Amygdala (tissue), 56 donors: ENCODE results near the gene APLP2.
A peak's percentile ranks its signal among the peaks of the same experiment; 100 is the strongest.

Source experiments
- DNase-seq, 56 donors: peaks; one replicate each; lab custom pipeline; 2025; lab: John Stamatoyannopoulos, UW

Gene APLP2

DNA sequence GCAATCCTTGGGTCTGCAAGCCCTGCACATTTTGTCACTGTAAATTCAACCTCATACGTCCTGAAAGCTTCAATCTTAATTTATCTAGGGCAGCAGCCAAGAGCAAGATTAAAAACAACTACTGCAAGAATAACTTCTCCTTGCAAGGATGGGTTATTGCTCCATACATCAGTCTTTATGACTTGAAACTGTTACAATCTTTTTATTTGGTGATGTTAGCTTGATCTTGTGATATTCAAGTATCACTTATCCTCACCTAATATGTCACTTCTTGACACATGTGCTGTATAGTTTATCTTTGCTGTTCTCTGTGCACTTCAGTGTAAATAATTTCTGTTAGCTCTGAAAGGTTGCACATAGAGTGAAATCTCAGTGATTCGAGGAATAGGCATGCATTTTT, 14.7 kb upstream of the APLP2 start:
- no peak for DNase-seq

DNA sequence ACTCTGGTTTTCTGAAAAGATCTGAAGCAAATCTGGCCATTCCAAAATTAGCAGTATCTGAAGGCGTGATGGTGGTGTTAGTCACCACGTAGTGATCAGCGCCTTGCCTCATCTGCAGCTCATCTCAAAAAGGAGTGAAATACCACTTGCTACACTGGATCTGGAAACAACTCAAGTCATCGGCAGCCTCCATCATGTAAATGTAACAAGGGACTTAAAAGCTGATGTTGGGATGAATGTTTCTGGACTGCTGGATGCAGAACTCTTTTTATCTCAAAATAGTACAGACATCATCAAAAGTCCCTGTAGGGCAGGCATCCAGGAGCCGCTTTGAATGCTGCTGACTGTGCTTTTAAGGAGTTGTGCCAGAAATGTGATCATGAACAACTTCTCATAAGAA, 14.1 kb upstream of the APLP2 start:
- DNase-seq, result peak in 11 of 56 donors; percentile 10 to 67 (median 26)

DNA sequence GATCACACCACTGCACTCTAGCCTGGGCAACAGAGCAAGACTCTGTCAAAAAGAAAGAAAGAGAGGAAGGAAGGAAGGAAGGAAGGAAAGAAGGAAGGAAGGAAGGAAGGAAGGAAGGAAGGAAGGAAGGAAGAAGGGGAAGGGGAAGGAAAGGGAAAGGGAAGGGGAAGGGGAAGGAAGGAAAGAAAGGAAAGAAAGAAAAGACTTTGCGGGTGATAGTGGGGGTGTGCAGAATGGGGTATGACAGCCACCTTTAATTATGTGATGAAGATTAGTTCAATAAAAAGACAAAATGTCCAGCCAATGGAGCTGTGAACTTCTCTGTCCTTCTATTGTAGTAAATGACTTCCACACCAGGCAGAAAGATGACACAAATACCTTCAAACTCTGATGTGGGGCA, 8.7 kb upstream of the APLP2 start:
- DNase-seq, result no peak

GRCh38 chr11:130062026-130062425, 7.7 kb upstream of the APLP2 start:
- DNase-seq, result no peak

DNA sequence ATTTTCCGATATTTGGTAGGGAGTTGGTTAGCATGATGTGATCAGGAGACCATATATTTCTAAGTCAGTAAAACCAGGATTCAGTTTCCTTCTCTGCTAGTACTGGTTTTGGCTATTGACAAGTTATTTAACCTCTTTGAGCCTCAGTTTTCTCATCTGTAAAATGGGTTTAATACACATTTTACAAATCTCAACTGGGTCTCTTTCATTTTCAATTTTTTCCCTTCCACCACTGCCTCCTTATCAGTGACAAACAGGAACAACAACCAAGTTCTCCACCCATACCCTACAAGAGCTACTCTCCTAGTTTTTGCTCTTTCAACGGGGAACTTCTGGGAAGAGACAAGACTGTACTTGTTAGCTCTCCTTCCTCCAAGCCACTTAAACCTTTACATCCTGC, 6.2 kb upstream of the APLP2 start:
- no peak for DNase-seq

DNA sequence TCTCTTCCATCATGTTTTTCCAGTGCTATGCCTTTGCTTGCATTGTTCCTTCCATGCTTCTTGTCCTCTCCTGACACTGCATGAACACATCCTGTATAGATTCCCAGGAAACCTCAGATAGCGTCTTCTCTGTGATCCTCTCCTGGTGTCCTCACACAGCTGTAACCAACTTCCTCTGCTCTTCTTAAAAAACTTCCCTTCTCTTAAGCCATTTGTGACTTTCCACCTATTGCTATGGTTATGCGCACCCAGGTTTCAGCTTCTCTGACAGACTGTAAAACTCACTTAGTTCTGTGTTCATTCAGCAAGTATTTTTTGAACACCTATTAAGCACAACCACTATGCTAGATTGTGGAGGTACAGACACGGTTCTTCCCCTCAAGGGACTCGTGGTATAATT, 5.1 kb upstream of the APLP2 start:
- no peak for DNase-seq

DNA sequence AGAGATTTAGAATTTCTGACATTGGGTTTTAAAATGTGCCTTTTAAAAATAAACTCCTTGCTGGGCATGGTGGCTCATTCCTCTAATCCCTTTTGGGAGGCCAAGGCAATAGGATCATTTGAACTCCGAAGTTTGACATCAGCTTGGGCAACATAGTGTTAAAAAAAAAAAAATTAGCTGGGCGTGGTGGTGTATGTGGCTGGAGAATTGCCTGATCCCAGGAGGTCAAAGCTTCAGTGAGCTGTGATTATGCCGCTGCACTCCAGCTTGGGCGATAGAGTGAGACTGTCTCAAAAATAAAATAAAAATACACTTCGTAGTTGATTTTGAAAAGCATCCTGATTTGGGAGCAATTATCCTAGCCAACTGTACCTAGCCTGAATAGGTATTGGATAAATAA, 3.4 kb upstream of the APLP2 start:
- no peak for DNase-seq

- peak in 1 of 56 donors; percentile 29 for DNase-seq
Measured at GRCh38 chr11:130068546-130068985, 1.1 kb upstream of the APLP2 start.

GRCh38 chr11:130068986-130069658, 572 bp upstream of the APLP2 start:
- DNase-seq, result peak in 44 of 56 donors; percentile 17 to 83 (median 67)

DNA sequence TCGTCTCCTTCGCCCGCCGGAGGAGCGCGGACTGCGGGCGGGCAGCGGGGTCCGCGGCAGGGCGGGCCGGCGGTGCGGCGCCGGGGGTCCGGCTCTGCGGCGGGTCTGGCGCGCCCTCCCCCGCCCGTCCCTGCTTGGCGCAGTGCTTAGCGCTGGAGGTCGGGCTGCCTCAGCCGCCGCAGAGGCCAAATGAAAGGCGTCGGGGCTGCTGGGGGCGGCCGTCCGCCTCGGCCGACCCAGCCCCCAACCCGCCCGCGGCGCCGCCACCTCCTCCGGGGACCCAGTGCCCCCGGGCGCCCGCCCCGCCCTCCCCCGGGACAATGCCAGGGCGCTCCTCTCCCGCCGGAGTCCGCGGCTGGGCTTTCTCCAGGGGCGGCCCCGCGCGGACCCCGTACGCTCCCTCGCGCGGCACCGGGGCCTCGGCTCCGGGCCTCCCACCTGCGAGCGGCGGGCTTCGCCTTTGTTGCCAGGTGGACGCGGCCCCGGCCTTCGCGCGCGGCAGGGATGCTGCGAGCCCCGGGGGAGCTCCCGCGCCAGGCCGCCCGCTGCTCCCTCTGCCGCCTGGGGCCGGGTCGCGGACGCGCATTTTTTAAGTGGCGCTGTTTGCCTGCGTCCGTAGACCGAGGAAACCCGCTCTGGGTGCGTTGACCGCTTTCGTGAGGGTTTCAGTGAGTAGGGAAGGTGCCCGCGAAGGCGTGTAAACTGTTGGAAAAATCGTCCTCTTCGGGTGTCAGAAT, 583 bp downstream of the APLP2 start:
- DNase-seq, result peak in 36 of 56 donors; percentile 5 to 64 (median 32)

DNA sequence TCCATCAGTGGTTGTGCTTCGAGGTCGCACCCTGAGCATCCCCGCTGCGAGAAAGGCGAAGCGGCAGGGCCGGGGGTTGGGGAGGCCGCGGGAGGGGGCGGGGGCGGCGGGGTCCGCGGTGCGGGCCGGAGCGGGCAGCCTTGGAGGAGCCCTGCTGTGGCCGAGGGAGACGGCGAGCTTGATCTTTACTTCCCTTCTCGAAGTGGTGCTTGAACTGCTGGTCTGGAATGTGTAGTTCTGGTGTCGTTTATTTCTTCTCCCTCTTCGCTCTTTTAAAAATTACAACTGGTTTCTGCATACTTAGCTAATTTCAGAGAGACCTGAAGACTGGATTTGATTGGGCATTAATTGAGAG, 1.1 kb downstream of the APLP2 start:
- DNase-seq, result peak in 6 of 56 donors; percentile 31 to 48 (median 43)

DNA sequence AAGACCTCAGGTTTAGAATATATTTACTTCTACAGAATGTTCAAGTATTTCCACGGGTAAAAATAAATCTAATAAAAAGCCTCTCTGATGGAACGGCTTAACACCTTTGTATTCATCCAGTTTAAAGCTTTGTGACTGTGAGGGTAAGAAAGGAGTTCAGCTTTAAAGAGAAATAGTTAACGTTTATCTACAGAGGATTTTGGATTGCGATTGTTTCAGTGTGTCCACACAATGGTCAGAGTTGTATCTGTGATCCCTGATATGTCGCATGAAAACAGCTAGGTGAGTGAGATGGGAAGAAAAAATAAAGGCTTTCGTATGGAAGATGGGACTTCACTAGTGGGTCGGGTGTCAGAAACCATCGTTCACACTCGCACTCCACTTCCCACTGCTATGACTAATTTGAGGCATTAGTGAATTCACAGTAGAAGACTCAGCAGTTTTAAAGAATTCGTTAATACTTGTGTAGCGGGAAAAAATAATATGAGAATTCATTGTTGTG, 1.6 kb downstream of the APLP2 start:
- DNase-seq, result no peak

- no peak for DNase-seq
Measured at GRCh38 chr11:130074736-130075135, 5.0 kb downstream of the APLP2 start.

DNA sequence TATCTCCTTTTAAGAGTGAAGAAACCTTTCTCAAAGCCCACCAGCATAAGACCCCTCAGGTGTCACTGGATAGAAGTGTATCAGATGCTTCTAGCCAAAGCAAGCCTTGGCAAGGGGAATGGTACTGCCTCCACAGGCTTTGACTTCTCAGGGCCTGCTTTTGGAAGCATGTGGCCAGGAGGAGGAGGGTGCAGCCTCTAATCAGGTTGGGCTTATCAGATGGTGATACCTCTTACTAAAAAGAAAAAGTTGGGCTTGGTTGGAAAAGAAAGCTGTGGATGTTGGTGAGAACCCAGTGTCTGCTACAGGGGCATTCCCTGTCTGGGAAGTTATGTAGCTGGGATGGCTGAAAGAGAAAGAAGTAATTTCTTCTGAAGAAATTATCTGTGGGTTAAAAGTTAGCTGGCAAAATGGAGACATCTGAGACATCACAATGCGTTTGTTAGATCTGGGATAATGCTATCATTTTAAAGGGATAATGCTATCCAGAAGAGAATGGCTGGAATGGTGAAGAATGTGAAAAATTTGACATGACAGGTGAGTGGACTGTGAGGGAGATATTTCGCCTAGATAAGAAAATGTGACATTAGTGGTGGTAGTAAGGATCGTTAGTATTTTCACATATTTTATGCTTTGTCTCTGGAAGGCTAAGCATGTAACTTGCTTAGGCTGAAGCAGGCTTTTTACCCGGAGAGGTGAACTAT, 7.2 kb downstream of the APLP2 start:
- DNase-seq, result no peak

- no peak for DNase-seq
Measured at GRCh38 chr11:130077671-130078070, 8.0 kb downstream of the APLP2 start.

- no peak for DNase-seq
Measured at GRCh38 chr11:130078080-130078479, 8.4 kb downstream of the APLP2 start.

DNA sequence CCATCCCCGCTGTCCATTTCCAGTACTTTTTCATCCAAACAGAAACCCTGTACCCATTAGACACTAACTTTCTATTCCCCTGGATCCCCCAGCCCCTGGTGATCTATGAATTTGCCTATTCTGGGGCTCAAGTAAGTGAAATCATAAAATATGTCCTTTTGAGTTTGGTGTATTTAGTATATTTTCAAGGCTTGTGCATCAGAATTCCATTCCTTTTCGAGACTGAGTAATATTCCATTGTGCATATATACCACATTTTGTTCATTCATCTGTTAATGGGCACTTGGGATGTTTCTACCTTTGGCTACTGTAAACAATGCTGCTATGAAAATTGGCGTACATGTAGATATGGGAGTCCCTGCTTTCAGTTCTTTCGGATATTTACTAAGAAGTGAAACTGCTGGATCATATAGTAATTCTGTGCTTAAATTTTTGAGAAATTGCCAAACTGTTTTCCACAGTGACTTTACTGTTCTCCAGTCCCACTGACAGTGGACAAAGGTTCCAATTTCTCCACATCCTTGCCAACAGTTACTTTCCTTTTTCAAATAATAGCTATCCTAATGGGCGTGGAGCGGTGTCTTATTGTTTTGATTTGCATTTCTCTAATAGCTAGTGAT, 16.1 kb downstream of the APLP2 start:
- DNase-seq, result no peak

DNA sequence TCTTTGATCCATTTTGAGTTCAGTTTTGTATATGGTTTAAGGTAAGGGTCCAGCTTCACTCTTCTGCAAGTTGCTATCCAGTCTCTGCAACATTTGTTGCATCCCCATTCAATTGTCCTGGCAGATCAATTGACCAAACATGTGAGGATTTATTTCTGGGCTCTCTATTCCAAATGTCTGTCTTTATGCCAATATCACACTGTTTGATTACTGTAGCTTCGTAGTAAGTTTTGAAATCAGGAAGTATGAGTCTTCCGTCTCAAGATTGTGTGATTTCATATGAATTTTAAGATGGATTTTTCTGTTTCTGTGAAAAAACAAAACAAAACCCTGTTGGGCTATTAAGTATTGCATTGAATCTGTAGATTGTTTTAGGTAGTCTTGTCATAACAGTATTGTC, 17.0 kb downstream of the APLP2 start:
- DNase-seq, result no peak

DNA sequence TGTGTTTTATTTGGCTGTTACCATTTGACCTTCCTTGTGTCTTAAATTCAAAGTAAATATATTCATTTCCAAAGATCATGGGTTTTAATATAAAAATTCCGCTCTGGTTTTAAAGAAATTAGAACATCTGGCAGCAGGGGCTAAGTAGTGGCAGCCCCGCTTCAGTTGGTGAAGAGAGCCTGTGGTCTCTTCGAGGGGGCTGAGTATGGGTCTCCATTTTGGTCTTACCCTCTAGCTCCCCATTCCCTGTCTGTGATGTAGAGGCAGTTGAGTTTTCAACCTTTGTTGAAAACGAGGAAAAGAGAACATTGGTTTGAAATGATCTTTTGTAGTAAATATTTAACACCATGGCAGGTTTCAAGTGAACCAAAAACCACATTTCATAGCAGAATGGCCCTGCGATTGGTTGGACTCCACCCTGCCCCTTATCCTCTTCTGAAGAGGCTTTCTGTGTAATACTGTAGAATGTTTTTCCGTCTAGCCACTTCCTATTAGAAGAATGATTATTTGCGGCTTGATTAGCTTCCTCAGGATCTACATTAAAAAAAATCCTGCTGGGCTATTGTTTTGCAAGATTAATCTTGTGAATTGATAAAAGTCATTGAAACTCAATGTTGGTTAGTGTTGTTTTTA, 17.7 kb downstream of the APLP2 start:
- no peak for DNase-seq

DNA sequence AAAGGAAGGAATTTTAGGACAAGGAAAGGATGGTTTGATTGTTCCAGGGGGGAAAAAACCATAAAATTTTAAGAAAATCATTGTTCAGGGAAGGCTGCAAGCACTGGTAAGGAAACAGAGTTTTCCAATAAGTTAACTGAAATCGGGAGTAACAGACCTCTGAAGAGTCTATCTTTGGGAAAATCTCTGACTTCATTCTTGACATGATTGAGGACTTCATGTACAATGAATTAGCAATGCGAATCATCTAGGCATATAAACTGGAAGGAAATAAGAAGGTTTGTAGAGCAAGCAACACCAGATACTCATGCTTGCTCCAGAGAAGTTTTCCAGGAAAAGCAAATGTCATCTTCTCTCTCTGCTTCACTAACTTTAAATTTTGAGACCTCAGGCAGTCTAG, 18.5 kb downstream of the APLP2 start:
- DNase-seq, result no peak
